Liver (tissue), 9 donors: ENCODE measurements around the gene CT83. TPM values are rescaled to one million over a fixed set of nuclear protein-coding genes. Genes with fewer than 3 reads are reported as not detected.

Experiments used
- DNase-seq: peaks from one replicate; pipeline ENCODE4 v3.0.0-alpha.2; 2017; ENCODE audit warnings: low spot score
- H3K27ac ChIP-seq, 2 donors: one replicate each; pipeline ENCODE4 v1.7.0; 2013; ENCODE audit warnings: inconsistent platforms in 2 of 2, low read length in 2 of 2, control low read depth in 1 of 2, low read depth in 1 of 2, mild to moderate bottlenecking in 1 of 2
- H3K27me3 ChIP-seq, 4 donors: one replicate each; pipeline versions ENCODE4 v1.6.1 to v1.7.0; 2013; ENCODE audit warnings: low read length in 3 of 4, inconsistent platforms in 1 of 4, mild to moderate bottlenecking in 1 of 4, moderate library complexity in 1 of 4; ENCODE audit not compliant: control insufficient read depth in 4 of 4, insufficient read depth in 4 of 4
- H3K36me3 ChIP-seq, 4 donors: one replicate each; pipeline versions ENCODE4 v1.6.1 to v1.7.0; 2013; ENCODE audit warnings: low read length in 3 of 4, mild to moderate bottlenecking in 3 of 4, low read depth in 1 of 4, moderate library complexity in 1 of 4; ENCODE audit not compliant: control insufficient read depth in 4 of 4, insufficient read depth in 3 of 4
- H3K4me1 ChIP-seq, 4 donors: one replicate each; pipeline versions ENCODE4 v1.6.1 to v1.7.0; 2013; ENCODE audit warnings: low read length in 3 of 4, mild to moderate bottlenecking in 3 of 4, moderate library complexity in 1 of 4; ENCODE audit not compliant: control insufficient read depth in 4 of 4, insufficient read depth in 4 of 4
- H3K4me3 ChIP-seq, 3 donors: one replicate each; pipeline versions ENCODE4 v1.6.1 to v1.7.0; 2013; ENCODE audit warnings: low read length in 3 of 3, control low read depth in 1 of 3, low read depth in 1 of 3, mild to moderate bottlenecking in 1 of 3
- H3K9ac ChIP-seq, 2 donors: one replicate each; pipeline ENCODE4 v1.7.0; 2013; ENCODE audit warnings: low read length in 2 of 2, mild to moderate bottlenecking in 2 of 2, moderate library complexity in 2 of 2, control low read depth in 1 of 2, low read depth in 1 of 2
- H3K9me3 ChIP-seq, 4 donors: one replicate each; pipeline versions ENCODE4 v1.6.1 to v1.7.0; 2013; ENCODE audit warnings: low read length in 3 of 4; ENCODE audit not compliant: control insufficient read depth in 4 of 4
- EGR1 ChIP-seq, 2 donors: IDR thresholded peaks; 2 replicates each; pipeline ENCODE4 v1.6.1; 2016 to 2018; ENCODE audit warnings: antibody characterized with exemption in 2 of 2, low read depth in 2 of 2
- FOXA1 ChIP-seq: IDR thresholded peaks from 2 replicates; pipeline ENCODE4 v1.6.1; 2016; ENCODE audit warnings: antibody characterized with exemption
- FOXA2 ChIP-seq: IDR thresholded peaks from 2 replicates; pipeline ENCODE4 v1.6.1; 2016; ENCODE audit warnings: antibody characterized with exemption
- HNF4A ChIP-seq, 2 donors: conservative IDR thresholded peaks; 2 replicates each; pipeline ENCODE4 v1.6.1; 2016; ENCODE audit warnings: antibody characterized with exemption in 2 of 2, mild to moderate bottlenecking in 2 of 2
- HNF4G ChIP-seq: IDR thresholded peaks from 2 replicates; pipeline ENCODE4 v1.6.1; 2016; ENCODE audit warnings: antibody characterized with exemption
- JUND ChIP-seq, 2 donors: IDR thresholded peaks; 2 replicates each; pipeline ENCODE4 v1.6.1; 2016; ENCODE audit warnings: antibody characterized with exemption in 2 of 2
- MAX ChIP-seq: IDR thresholded peaks from 2 replicates; pipeline ENCODE4 v1.6.1; 2016; ENCODE audit warnings: antibody characterized with exemption
- RAD21 ChIP-seq, 2 donors: IDR thresholded peaks; 2 replicates each; pipeline ENCODE4 v1.6.1; 2016; ENCODE audit warnings: antibody characterized with exemption in 2 of 2, mild to moderate bottlenecking in 2 of 2
- REST ChIP-seq: IDR thresholded peaks from 2 replicates; pipeline ENCODE4 v1.6.1; 2016; ENCODE audit warnings: antibody characterized with exemption, mild to moderate bottlenecking
- RXRA ChIP-seq, 2 donors: IDR thresholded peaks; 2 replicates each; pipeline ENCODE4 v1.6.1; 2017 to 2018; ENCODE audit warnings: antibody characterized with exemption in 2 of 2, mild to moderate bottlenecking in 1 of 2
- SP1 ChIP-seq: IDR thresholded peaks from 2 replicates; pipeline ENCODE4 v1.6.1; 2018; ENCODE audit warnings: antibody characterized with exemption, mild to moderate bottlenecking
- TAF1 ChIP-seq: conservative IDR thresholded peaks from 2 replicates; pipeline ENCODE4 v1.6.1; 2016; ENCODE audit warnings: antibody characterized with exemption, mild to moderate bottlenecking
- YY1 ChIP-seq: IDR thresholded peaks from 2 replicates; pipeline ENCODE4 v1.6.1; 2016; ENCODE audit warnings: antibody characterized with exemption, mild to moderate bottlenecking
- WGBS: extraction: QIAGEN DNeasy Blood & Tissue Kit; methylation state at CpG from one replicate; pipeline ENCODE4 v1.1.7; 2013; 5-methylcytosine and 5-hydroxymethylcytosine counted together
- polyA plus RNA-seq, 2 donors: library from polyadenylated mRNA; stranded (reverse) in 1 of 2; unstranded in 1 of 2; fragments of 200-250 nt in 1 of 2; fragments of >200 nt in 1 of 2; fragmentation: Nextera tagmentation in 1 of 2; extraction: Ambion mirVana in 1 of 2; gene quantifications; one replicate each; pipeline versions ENCODE4 v1.2.1 to v1.2.3, GENCODE V29; 2013 to 2015
- total RNA-seq, 2 donors: library from RNA; depleted of rRNA; stranded (reverse); fragments of >200 nt; gene quantifications; one replicate each; pipeline ENCODE4 v1.2.3, GENCODE V29; 2014
- TF ChIP-seq, protein P1 (sequence below): IDR thresholded peaks from 2 replicates; pipeline ENCODE4 v1.6.1; 2016; ENCODE audit warnings: antibody characterized with exemption
- TF ChIP-seq, protein P2 (sequence below): IDR thresholded peaks from 2 replicates; pipeline ENCODE4 v1.6.1; 2016; ENCODE audit warnings: antibody characterized with exemption
- donor health status: healthy.
- donor health status: healthy.
- donor health status: healthy.
- donor health status: healthy.
- donor health status: healthy.

CT83 gene
- total and polyA plus RNA-seq, 4 donors: not detected

- H3K4me3 ChIP-seq: no peak overlapping the region
- no peak overlapping the region for H3K27ac ChIP-seq
- DNase-seq: no peak
- H3K27me3 ChIP-seq: peaks cover 0 to 2% (median 0%) of the 10 kb centered on the region in 4 donors
- H3K4me1 ChIP-seq: no peaks in the 10 kb centered on the region
- H3K9ac ChIP-seq: no peak overlapping the region
- H3K9me3 ChIP-seq: no peaks in the 10 kb centered on the region
- TF ChIP-seq FOXA1 (no peak), JUND (IDR thresholded peaks at IDR 0.05) (no peak), TAF1 (no peak), HNF4A (conservative IDR thresholded peaks at IDR 0.05) (no peak), RXRA (IDR thresholded peaks at IDR 0.05) (no peak), EGR1 (IDR thresholded peaks at IDR 0.05; ENCODE audit: low read depth in 2 of 2) (no peak), YY1 (no peak), FOXA2 (no peak), RAD21 (IDR thresholded peaks at IDR 0.05) (no peak), SP1 (no peak), MAX (no peak)
- TF ChIP-seq, protein P1, sequence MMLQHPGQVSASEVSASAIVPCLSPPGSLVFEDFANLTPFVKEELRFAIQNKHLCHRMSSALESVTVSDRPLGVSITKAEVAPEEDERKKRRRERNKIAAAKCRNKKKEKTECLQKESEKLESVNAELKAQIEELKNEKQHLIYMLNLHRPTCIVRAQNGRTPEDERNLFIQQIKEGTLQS: no peak
- TF ChIP-seq, protein P2, sequence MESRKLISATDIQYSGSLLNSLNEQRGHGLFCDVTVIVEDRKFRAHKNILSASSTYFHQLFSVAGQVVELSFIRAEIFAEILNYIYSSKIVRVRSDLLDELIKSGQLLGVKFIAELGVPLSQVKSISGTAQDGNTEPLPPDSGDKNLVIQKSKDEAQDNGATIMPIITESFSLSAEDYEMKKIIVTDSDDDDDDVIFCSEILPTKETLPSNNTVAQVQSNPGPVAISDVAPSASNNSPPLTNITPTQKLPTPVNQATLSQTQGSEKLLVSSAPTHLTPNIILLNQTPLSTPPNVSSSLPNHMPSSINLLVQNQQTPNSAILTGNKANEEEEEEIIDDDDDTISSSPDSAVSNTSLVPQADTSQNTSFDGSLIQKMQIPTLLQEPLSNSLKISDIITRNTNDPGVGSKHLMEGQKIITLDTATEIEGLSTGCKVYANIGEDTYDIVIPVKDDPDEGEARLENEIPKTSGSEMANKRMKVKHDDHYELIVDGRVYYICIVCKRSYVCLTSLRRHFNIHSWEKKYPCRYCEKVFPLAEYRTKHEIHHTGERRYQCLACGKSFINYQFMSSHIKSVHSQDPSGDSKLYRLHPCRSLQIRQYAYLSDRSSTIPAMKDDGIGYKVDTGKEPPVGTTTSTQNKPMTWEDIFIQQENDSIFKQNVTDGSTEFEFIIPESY: no peak
- no peaks in the 10 kb centered on the region for H3K36me3 ChIP-seq
Measured at GRCh38 chrX:116435597-116435996, 27.2 kb downstream of the CT83 start.

- Histone ChIP-seq H3K9ac (no peak overlapping the region), H3K4me3 (no peak overlapping the region), H3K36me3 (no peaks in the 10 kb centered on the region), H3K9me3 (no peaks in the 10 kb centered on the region), H3K27me3 (no peaks in the 10 kb centered on the region), H3K4me1 (no peaks in the 10 kb centered on the region), H3K27ac (no peak overlapping the region)
- 90% methylated on average over 3 of the region's 3 CpGs for WGBS
- no peak for DNase-seq
- no peak for TF ChIP-seq JUND (IDR thresholded peaks at IDR 0.05)
- TF ChIP-seq TAF1: no peak
- TF ChIP-seq REST: no peak
- TF ChIP-seq, protein P1: no peak
- TF ChIP-seq FOXA1: no peak
- TF ChIP-seq HNF4G: no peak
- TF ChIP-seq, protein P2: no peak
Measured at GRCh38 chrX:116427978-116428377, 34.8 kb downstream of the CT83 start.
